IMR-90 (cell line): ENCODE results near the gene ANKRD53. TPM values are rescaled to one million over a fixed set of nuclear protein-coding genes. Genes with fewer than 3 reads are reported as not detected.

Experiments used
- ATAC-seq: fragments of 200-7000 bp; cut with Tn5 transposase; 2 replicates; pipeline ENCODE4 v1.9.1; 2020; ENCODE audit warnings: low read depth, mild to moderate bottlenecking, moderate library complexity
- BruUV-seq: library from RNA; stranded (reverse); fragments of 400-500 nt; replicated peaks from 2 replicates; lab custom pipeline; 2021; lab: Mats Ljungman, UMichigan
- CTCF ChIA-PET: fragments of 300-600 bp; formaldehyde crosslinking; extraction: SDS; loops from one replicate; lab custom pipeline; 2021; ENCODE audit warnings: antibody characterized with exemption; lab: Yijun Ruan, JAX
- POLR2A ChIA-PET: fragments of 300-600 bp; sonication (Branson Sonifier 250); formaldehyde crosslinking; loops from one replicate; lab custom pipeline; 2022; ENCODE audit warnings: antibody characterized with exemption; ENCODE audit not compliant: unreplicated experiment; lab: Charles Lee
- DNase-seq: peaks from one replicate; pipeline ENCODE4 v3.0.0; 2013
- H2AFZ ChIP-seq: replicated peaks from 2 replicates; pipeline ENCODE3; 2013; ENCODE audit warnings: low read length, mild to moderate bottlenecking; ENCODE audit not compliant: poor library complexity
- H2AK5ac ChIP-seq: 2 replicates; pipeline ENCODE4 v1.6.1; 2013; ENCODE audit warnings: low read depth, low read length, inconsistent platforms
- H2AK9ac ChIP-seq: replicated peaks from 2 replicates; pipeline ENCODE3; 2013; ENCODE audit warnings: mild to moderate bottlenecking, low read depth, low read length, moderate library complexity; ENCODE audit not compliant: poor library complexity
- H2BK120ac ChIP-seq: 2 replicates; pipeline ENCODE4 v1.6.1; 2013; ENCODE audit warnings: low read depth, low read length, inconsistent platforms
- H2BK15ac ChIP-seq: 3 replicates; pipeline ENCODE4 v1.6.1; 2013; ENCODE audit warnings: low read depth, low read length, inconsistent platforms
- H2BK20ac ChIP-seq: 2 replicates; pipeline ENCODE4 v1.6.1; 2013; ENCODE audit warnings: low read depth, mild to moderate bottlenecking, inconsistent platforms, low read length, moderate library complexity
- H2BK5ac ChIP-seq: 2 replicates; pipeline ENCODE4 v1.6.1; 2013; ENCODE audit warnings: mild to moderate bottlenecking, low read depth, low read length, inconsistent platforms; ENCODE audit not compliant: poor library complexity, severe bottlenecking
- H3K14ac ChIP-seq: replicated peaks from 2 replicates; pipeline ENCODE4 v1.6.1; 2013; ENCODE audit warnings: low read depth, low read length, inconsistent platforms
- H3K18ac ChIP-seq: 2 replicates; pipeline ENCODE4 v1.6.1; 2013; ENCODE audit warnings: low read depth, low read length, control low read depth
- H3K23ac ChIP-seq: 2 replicates; pipeline ENCODE4 v1.6.1; 2013; ENCODE audit warnings: low read depth, low read length, inconsistent platforms
- H3K27ac ChIP-seq: 2 replicates; pipeline ENCODE4 v1.5.1; 2013; ENCODE audit warnings: mild to moderate bottlenecking, control low read depth, low read length; ENCODE audit not compliant: insufficient read depth
- H3K27me3 ChIP-seq: 2 replicates; pipeline ENCODE4 v1.6.1; 2013; ENCODE audit warnings: low read length; ENCODE audit not compliant: control insufficient read depth, insufficient read depth
- H3K36me3 ChIP-seq: 2 replicates; pipeline ENCODE4 v1.6.1; 2013; ENCODE audit warnings: low read length, mixed read lengths; ENCODE audit not compliant: control insufficient read depth, insufficient read depth
- H3K4ac ChIP-seq: 2 replicates; pipeline ENCODE4 v1.6.1; 2013; ENCODE audit warnings: low read depth, low read length, inconsistent platforms
- H3K4me1 ChIP-seq: 2 replicates; pipeline ENCODE4 v1.6.1; 2013; ENCODE audit warnings: low read length, mixed read lengths; ENCODE audit not compliant: control insufficient read depth, insufficient read depth
- H3K4me2 ChIP-seq: 2 replicates; pipeline ENCODE4 v1.6.1; 2013; ENCODE audit warnings: low read depth, mild to moderate bottlenecking, control low read depth, low read length, moderate library complexity
- H3K4me3 ChIP-seq: 2 replicates; pipeline ENCODE4 v1.5.1; 2013; ENCODE audit warnings: low read depth, mild to moderate bottlenecking, control low read depth, low read length, moderate library complexity; ENCODE audit not compliant: insufficient read depth
- H3K56ac ChIP-seq: 2 replicates; pipeline ENCODE4 v1.6.1; 2013; ENCODE audit warnings: low read length, inconsistent platforms; ENCODE audit not compliant: insufficient read depth; ENCODE audit errors: extremely low read depth
- H3K79me1 ChIP-seq, 2 experiments: 2 replicates each; pipeline ENCODE4 v1.6.1; 2013; ENCODE audit warnings: low read length in 2 of 2, inconsistent platforms in 1 of 2, low read depth in 1 of 2
- H3K9ac ChIP-seq: 2 replicates; pipeline ENCODE4 v1.6.1; 2013; ENCODE audit warnings: low read depth, low read length, control low read depth
- H3K9me1 ChIP-seq: 2 replicates; pipeline ENCODE4 v1.6.1; 2013; ENCODE audit warnings: low read length, inconsistent platforms; ENCODE audit not compliant: insufficient read depth
- H3K9me3 ChIP-seq: 2 replicates; pipeline ENCODE4 v1.6.1; 2013; ENCODE audit warnings: low read length; ENCODE audit not compliant: control insufficient read depth, insufficient read depth
- H4K20me1 ChIP-seq: 2 replicates; pipeline ENCODE4 v1.6.1; 2013; ENCODE audit warnings: low read length, inconsistent platforms; ENCODE audit not compliant: insufficient read depth
- H4K5ac ChIP-seq: 2 replicates; pipeline ENCODE4 v1.6.1; 2013; ENCODE audit warnings: mild to moderate bottlenecking, low read depth, low read length, control low read depth
- H4K8ac ChIP-seq, 2 experiments: 2 replicates each; pipeline ENCODE4 v1.6.1; 2013; ENCODE audit warnings: low read depth in 2 of 2, low read length in 2 of 2, control low read depth in 1 of 2, inconsistent platforms in 1 of 2
- H4K91ac ChIP-seq: 2 replicates; pipeline ENCODE4 v1.6.1; 2013; ENCODE audit warnings: low read depth, low read length, inconsistent platforms; ENCODE audit not compliant: insufficient read depth
- BHLHE40 ChIP-seq: fragments of 150-350 bp; IDR thresholded peaks from 2 replicates; pipeline ENCODE4 v1.6.1; 2016; ENCODE audit warnings: mild to moderate bottlenecking, low read depth, low read length
- CEBPB ChIP-seq: IDR thresholded peaks from 2 replicates; pipeline ENCODE4 v1.6.1; 2012; ENCODE audit warnings: low read depth, low read length, improper control_type of control experiment
- CTCF ChIP-seq: conservative IDR thresholded peaks from 2 replicates; pipeline ENCODE4 v1.5.1; 2012; ENCODE audit warnings: mild to moderate bottlenecking, low read depth, low read length, improper control_type of control experiment
- FOS ChIP-seq: fragments of 150-350 bp; IDR thresholded peaks from 2 replicates; pipeline ENCODE4 v1.6.1; 2016; ENCODE audit warnings: low read depth, low read length
- MAFK ChIP-seq: IDR thresholded peaks from 2 replicates; pipeline ENCODE4 v1.6.1; 2012; ENCODE audit warnings: low read depth, low read length, improper control_type of control experiment
- MAZ ChIP-seq: IDR thresholded peaks from 2 replicates; pipeline ENCODE4 v1.6.1; 2012; ENCODE audit warnings: low read depth, mild to moderate bottlenecking, low read length, improper control_type of control experiment, moderate library complexity, borderline replicate concordance
- MXI1 ChIP-seq: IDR thresholded peaks from 2 replicates; pipeline ENCODE4 v1.6.1; 2012; ENCODE audit warnings: low read depth, mild to moderate bottlenecking, low read length, moderate library complexity, borderline replicate concordance
- NFE2L2 ChIP-seq: fragments of 150-350 bp; IDR thresholded peaks from 2 replicates; pipeline ENCODE4 v1.6.1; 2016; ENCODE audit warnings: low read depth, mild to moderate bottlenecking, low read length
- POLR2A ChIP-seq: IDR thresholded peaks from 2 replicates; pipeline ENCODE4 v1.6.1; 2012; ENCODE audit warnings: mild to moderate bottlenecking, low read depth, low read length
- RAD21 ChIP-seq: IDR thresholded peaks from 2 replicates; pipeline ENCODE4 v1.6.1; 2012; ENCODE audit warnings: low read length, improper control_type of control experiment
- RFX5 ChIP-seq: IDR thresholded peaks from 2 replicates; pipeline ENCODE4 v1.8.0; 2012; ENCODE audit warnings: low read depth, mild to moderate bottlenecking, low read length, moderate library complexity
- USF2 ChIP-seq: fragments of 150-350 bp; IDR thresholded peaks from 2 replicates; pipeline ENCODE4 v1.6.1; 2017; ENCODE audit warnings: mild to moderate bottlenecking, antibody characterized with exemption, low read length, low read depth
- WGBS, 2 experiments: methylation state at CpG; one replicate each; pipeline versions ENCODE4 v1.1.5 to v1.1.7; 2013; ENCODE audit warnings: missing lambda C conversion rate in 2 of 2; ENCODE audit not compliant: insufficient read length in 1 of 2; ENCODE audit errors: extremely low coverage in 2 of 2; 5-methylcytosine and 5-hydroxymethylcytosine counted together
- dilution Hi-C: fragments of 300-500 bp; cut with HindIII; formaldehyde crosslinking; loops from one replicate; pipeline ENCODE4 v1.14.3; 2018; ENCODE audit warnings: low sequenced_read_pairs; ENCODE audit not compliant: unreplicated experiment
- in situ Hi-C: fragments of 300-500 bp; cut with MboI; formaldehyde crosslinking; loops from 3 replicates; pipeline ENCODE4 v1.14.3; 2019; ENCODE audit warnings: low sequenced_read_pairs, inconsistent platforms, mixed read lengths
- intact Hi-C: fragments of 100-400 bp; cut with micrococcal nuclease; formaldehyde crosslinking; loops from 2 replicates; pipeline ENCODE4 v1.10.0; 2022
- polyA plus RNA-seq, 3 experiments: library from polyadenylated mRNA; depleted of rRNA; stranded (reverse); fragments of >200 nt; gene quantifications; 2 replicates each; pipeline ENCODE4 v1.2.3, GENCODE V29; 2012; ENCODE audit warnings: low replicate concordance in 1 of 3
- total RNA-seq: library from RNA; depleted of rRNA; stranded (reverse); fragments of >200 nt; gene quantifications from 2 replicates; pipeline ENCODE4 v1.2.3, GENCODE V29; 2012

Gene ANKRD53
- total and polyA plus RNA-seq, 2 of the 4 experiments (the other 2 are of a cell fraction): 0.54 to 1.0 TPM

DNA sequence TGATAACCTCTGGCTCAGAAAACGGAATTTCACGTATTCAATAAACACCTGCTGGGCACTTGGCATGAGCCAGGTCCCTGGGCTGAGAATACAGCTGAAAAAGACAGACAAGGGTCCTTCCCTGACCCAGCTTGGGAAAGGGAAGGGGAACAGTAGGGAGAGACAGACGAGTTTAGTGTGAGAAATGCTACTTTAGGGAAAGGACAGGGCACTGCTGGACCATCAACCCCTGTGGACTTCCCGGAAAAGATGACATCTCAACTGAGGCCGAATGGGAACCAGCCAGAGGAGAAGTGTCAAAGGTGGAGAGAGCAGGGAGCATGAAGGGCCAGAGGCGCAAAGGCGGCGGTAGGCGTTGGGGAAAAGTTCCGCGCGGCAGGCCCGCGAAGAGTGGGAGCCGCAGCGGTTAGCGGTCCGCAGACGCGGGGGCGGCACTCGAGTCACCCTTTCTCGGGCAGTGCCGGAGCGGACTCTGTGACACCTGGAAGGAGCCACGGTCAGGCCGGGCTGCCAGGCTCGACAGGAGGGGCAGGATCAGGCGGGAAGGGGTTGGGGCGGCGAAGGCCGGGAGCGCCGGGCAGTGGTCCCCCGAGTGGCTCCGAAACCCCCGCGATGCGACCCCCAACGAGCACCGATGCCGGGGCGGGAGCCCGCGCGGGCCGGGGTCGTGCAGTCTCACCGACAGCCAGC, 15.7 kb downstream of the ANKRD53 start:
- Histone ChIP-seq H3K27ac (peak overlapping the region; percentile 49), H3K79me1 (peaks cover 18 to 32% of the 10 kb centered on the region in 2 experiments), H3K56ac (peak overlapping the region; percentile 59; the same call in 1 of the 2 replicates), H2AK9ac (peak overlapping the region; percentile 97), H4K5ac (no peak overlapping the region), H3K27me3 (no peaks in the 10 kb centered on the region), H3K23ac (peak overlapping the region; percentile 95), H4K91ac (no peak overlapping the region), H3K4me2 (peak overlapping the region; percentile 100), H3K4me1 (peaks cover 11% of the 10 kb centered on the region), H3K14ac (peak overlapping the region; percentile 90; the same call in 1 of the 2 replicates), H3K4me3 (peak overlapping the region; percentile 74), H2AK5ac (peak overlapping the region; percentile 48), H3K4ac (peak overlapping the region; percentile 48; the same call in 1 of the 2 replicates), H3K9ac (peak overlapping the region; percentile 97), H2BK15ac (no peak overlapping the region), H4K20me1 (peaks cover 21% of the 10 kb centered on the region), H2BK120ac (no peak overlapping the region), H2AFZ (peak overlapping the region; percentile 100), H3K36me3 (peaks cover 18% of the 10 kb centered on the region), H3K9me3 (no peaks in the 10 kb centered on the region), H4K8ac (peak overlapping the region; percentile 15 to 73; a peak in 2 of 4 replicates), H2BK5ac (peak overlapping the region; percentile 23), H3K9me1 (peaks cover 10% of the 10 kb centered on the region; the same call in 1 of the 2 replicates), H2BK20ac (no peak overlapping the region), H3K18ac (no peak overlapping the region)
- dilution Hi-C loops (no loop called here), in situ Hi-C loops (no loop called here), intact Hi-C loops (loop anchor here (2.0 kb wide), 2 partner anchors 29 to 75 kb away; partner anchors contain the start of gene NAGK)
- no TSS peak for BruUV-seq
- ChIA-PET CTCF (no interaction called here), POLR2A (no interaction called here)
- ATAC-seq (peak; percentile 46), DNase-seq (peak; percentile 8)
- no peak for TF ChIP-seq USF2
- TF ChIP-seq MAZ: no peak
- TF ChIP-seq CEBPB: no peak
- no peak for TF ChIP-seq MXI1
- TF ChIP-seq RFX5: no peak
- TF ChIP-seq CTCF: no peak
- no peak; the same call in 1 of the 2 replicates for TF ChIP-seq POLR2A
- no peak for TF ChIP-seq FOS
- no peak for TF ChIP-seq NFE2L2
- no peak for TF ChIP-seq RAD21
- no peak for TF ChIP-seq MAFK
- TF ChIP-seq BHLHE40: no peak
- 0% methylated on average over 16 of the region's 49 CpGs; no CpG with 5 or more reads in 1 of the 2 experiments for WGBS, 2 experiments
